Tibial nerve (tissue), 4 donors: ENCODE measurements around the gene NSDHL. TPM values are rescaled to one million over a fixed set of nuclear protein-coding genes. Genes with fewer than 3 reads are reported as not detected.

ENCODE experiments used
- DNase-seq, 2 donors: peaks; one replicate each; pipeline ENCODE4 v3.0.0-alpha.2; 2019; ENCODE audit warnings: low spot score in 2 of 2
- H3K27ac ChIP-seq, 4 donors: fragments of 200-600 bp; sonication (generic) in 3 of 4; one replicate each; pipeline ENCODE4 v1.5.1; 2017 to 2019; ENCODE audit warnings: mild to moderate bottlenecking in 1 of 4
- H3K27me3 ChIP-seq, 2 donors: fragments of 200-600 bp; sonication (generic) in 1 of 2; one replicate each; pipeline versions ENCODE4 v1.5.1 to v1.6.0; 2017 to 2019
- H3K36me3 ChIP-seq, 3 donors: fragments of 200-600 bp; sonication (generic); one replicate each; pipeline ENCODE4 v1.5.1; 2018 to 2019
- H3K4me1 ChIP-seq, 4 donors: fragments of 200-600 bp; sonication (generic) in 3 of 4; one replicate each; pipeline ENCODE4 v1.5.1; 2017 to 2019
- H3K4me3 ChIP-seq, 4 donors: fragments of 200-600 bp; sonication (generic) in 3 of 4; one replicate each; pipeline ENCODE4 v1.5.1; 2017 to 2019; ENCODE audit warnings: mild to moderate bottlenecking in 1 of 4, moderate library complexity in 1 of 4
- H3K9me3 ChIP-seq, 4 donors: fragments of 200-600 bp; sonication (generic) in 3 of 4; one replicate each; pipeline ENCODE4 v1.5.1; 2017 to 2019
- CTCF ChIP-seq, 5 experiments: fragments of 200-600 bp in 3 of 5; fragments of 450-650 bp in 2 of 5; sonication (generic) in 3 of 5; IDR thresholded peaks; one replicate each; pipeline ENCODE4 v1.5.1; 2016 to 2019; ENCODE audit warnings: antibody characterized with exemption in 5 of 5, mild to moderate bottlenecking in 3 of 5, moderate library complexity in 2 of 5
- EP300 ChIP-seq, 2 donors: sonication (generic); formaldehyde crosslinking; IDR thresholded peaks; one replicate each; pipeline ENCODE4 v1.6.1; 2017; ENCODE audit warnings: antibody characterized with exemption in 2 of 2, mild to moderate bottlenecking in 1 of 2
- POLR2A ChIP-seq, 2 donors: fragments of 450-650 bp; IDR thresholded peaks; one replicate each; pipeline ENCODE4 v1.6.1; 2017; ENCODE audit warnings: antibody characterized with exemption in 2 of 2, mild to moderate bottlenecking in 2 of 2, moderate library complexity in 2 of 2
- WGBS, 2 donors: methylation state at CpG; one replicate each; pipeline ENCODE4 v1.1.5; 2018; 5-methylcytosine and 5-hydroxymethylcytosine counted together
- total RNA-seq, 4 donors: library from RNA; depleted of rRNA; stranded (reverse); fragments of >200 nt; gene quantifications; one replicate each; pipeline ENCODE4 v1.1.0, GENCODE V29; 2016

The NSDHL gene
- total RNA-seq, 4 donors from 2014 or later: 8.0 to 16.8 (median 12.5) TPM

GRCh38 chrX:152861116-152861515, 30.3 kb downstream of the NSDHL start:
- Histone ChIP-seq H3K27ac (no peak overlapping the region), H3K27me3 (no peaks in the 10 kb centered on the region), H3K36me3 (peaks cover 0 to 39% (median 0%) of the 10 kb centered on the region in 3 donors), H3K9me3 (no peaks in the 10 kb centered on the region), H3K4me1 (no peaks in the 10 kb centered on the region), H3K4me3 (no peak overlapping the region)
- no peak for DNase-seq
- 67 to 76% methylated on average over 3 of the region's 3 CpGs for WGBS, 2 donors
- no peak for TF ChIP-seq EP300 (IDR thresholded peaks at IDR 0.05)
- TF ChIP-seq POLR2A (IDR thresholded peaks at IDR 0.05): no peak
- no peak for TF ChIP-seq CTCF (IDR thresholded peaks at IDR 0.05)

- H3K9me3 ChIP-seq: no peaks in the 10 kb centered on the region
- no peak overlapping the region for H3K4me3 ChIP-seq
- no peaks in the 10 kb centered on the region for H3K4me1 ChIP-seq
- no peak for TF ChIP-seq POLR2A (IDR thresholded peaks at IDR 0.05)
- TF ChIP-seq EP300 (IDR thresholded peaks at IDR 0.05): no peak
- no peak for TF ChIP-seq CTCF (IDR thresholded peaks at IDR 0.05)
- WGBS, 2 donors: 75 to 94% methylated on average over 6 of the region's 6 CpGs
- no peak for DNase-seq
- no peak overlapping the region for H3K27ac ChIP-seq
- H3K27me3 ChIP-seq: no peaks in the 10 kb centered on the region
- peaks cover 0 to 46% (median 0%) of the 10 kb centered on the region in 3 donors for H3K36me3 ChIP-seq
Measured at GRCh38 chrX:152861826-152862225, 31.0 kb downstream of the NSDHL start.

- 80 to 94% methylated on average over 6 to 17 of the region's 17 CpGs for WGBS, 2 donors
- no peaks in the 10 kb centered on the region for H3K27me3 ChIP-seq
- no peaks in the 10 kb centered on the region for H3K9me3 ChIP-seq
- no peak overlapping the region for H3K4me3 ChIP-seq
- no peaks in the 10 kb centered on the region for H3K4me1 ChIP-seq
- no peak overlapping the region for H3K27ac ChIP-seq
- peak in 1 of 2 donors; percentile 4 for DNase-seq
- no peak for TF ChIP-seq POLR2A (IDR thresholded peaks at IDR 0.05)
- TF ChIP-seq CTCF (IDR thresholded peaks at IDR 0.05): no peak
- no peak for TF ChIP-seq EP300 (IDR thresholded peaks at IDR 0.05)
- H3K36me3 ChIP-seq: peaks cover 0 to 63% (median 0%) of the 10 kb centered on the region in 3 donors
Measured at GRCh38 chrX:152865232-152865920, 34.5 kb downstream of the NSDHL start.

- DNase-seq: no peak
- no peaks in the 10 kb centered on the region for H3K9me3 ChIP-seq
- 88 to 95% methylated on average over 3 to 5 of the region's 5 CpGs for WGBS, 2 donors
- no peak for TF ChIP-seq EP300 (IDR thresholded peaks at IDR 0.05)
- TF ChIP-seq CTCF (IDR thresholded peaks at IDR 0.05): no peak
- no peak for TF ChIP-seq POLR2A (IDR thresholded peaks at IDR 0.05)
- no peaks in the 10 kb centered on the region for H3K27me3 ChIP-seq
- H3K36me3 ChIP-seq: peaks cover 0 to 69% (median 0%) of the 10 kb centered on the region in 3 donors
- H3K4me1 ChIP-seq: no peaks in the 10 kb centered on the region
- no peak overlapping the region for H3K4me3 ChIP-seq
- H3K27ac ChIP-seq: no peak overlapping the region
Measured at GRCh38 chrX:152866386-152866785, 35.5 kb downstream of the NSDHL start.

GRCh38 chrX:152869972-152870371, 39.1 kb downstream of the NSDHL start:
- H3K36me3 ChIP-seq: peaks cover 0 to 59% (median 0%) of the 10 kb centered on the region in 3 donors
- 75 to 89% methylated on average over 6 to 7 of the region's 7 CpGs for WGBS, 2 donors

More at GRCh38 chrX:152869972-152870371, 39.1 kb downstream of the NSDHL start:
- no peak for DNase-seq
- Histone ChIP-seq H3K4me3 (no peak overlapping the region), H3K27me3 (no peaks in the 10 kb centered on the region), H3K27ac (no peak overlapping the region), H3K4me1 (no peaks in the 10 kb centered on the region), H3K9me3 (no peaks in the 10 kb centered on the region)
- no peak for TF ChIP-seq CTCF (IDR thresholded peaks at IDR 0.05)
- TF ChIP-seq POLR2A (IDR thresholded peaks at IDR 0.05): no peak
- no peak for TF ChIP-seq EP300 (IDR thresholded peaks at IDR 0.05)
